Transverse colon (tissue), 4 donors: ENCODE results near the gene AS3MT. TPM values are rescaled to one million over a fixed set of nuclear protein-coding genes. Genes with fewer than 3 reads are reported as not detected.

Experiments
- DNase-seq: peaks from one replicate; pipeline ENCODE4 v3.0.0-alpha.2; 2019
- H3K27ac ChIP-seq, 4 donors: fragments of 200-600 bp; sonication (generic); 2 replicates each; pipeline ENCODE4 v1.5.1; 2016 to 2018; ENCODE audit warnings: inconsistent platforms in 4 of 4
- H3K27me3 ChIP-seq: fragments of 200-600 bp; sonication (generic); 2 replicates; pipeline ENCODE4 v1.5.1; 2017; ENCODE audit warnings: inconsistent platforms
- H3K36me3 ChIP-seq, 4 donors: fragments of 200-600 bp; sonication (generic); 2 replicates each; pipeline ENCODE4 v1.5.1; 2017 to 2019; ENCODE audit warnings: inconsistent platforms in 4 of 4
- H3K4me1 ChIP-seq, 4 donors: fragments of 200-600 bp; sonication (generic); 2 replicates each; pipeline ENCODE4 v1.5.1; 2017 to 2020; ENCODE audit warnings: inconsistent platforms in 4 of 4
- H3K4me3 ChIP-seq, 4 donors: fragments of 200-600 bp; sonication (generic); 1 replicate in 1 of 4; 2 replicates in 3 of 4; pipeline versions ENCODE4 v1.5.1 to v1.6.1; 2017 to 2019; ENCODE audit warnings: inconsistent platforms in 4 of 4
- H3K9me3 ChIP-seq, 2 donors: fragments of 200-600 bp; sonication (generic); 2 replicates each; pipeline ENCODE4 v1.5.1; 2017 to 2019; ENCODE audit warnings: inconsistent platforms in 2 of 2
- EP300 ChIP-seq: sonication (generic); formaldehyde crosslinking; IDR thresholded peaks from one replicate; pipeline ENCODE4 v1.6.1; 2017; ENCODE audit warnings: antibody characterized with exemption, low read depth
- POLR2A ChIP-seq: fragments of 450-650 bp; IDR thresholded peaks from one replicate; pipeline ENCODE4 v1.6.1; 2016; ENCODE audit warnings: antibody characterized with exemption, mild to moderate bottlenecking, moderate library complexity
- POLR2AphosphoS5 ChIP-seq, 3 donors: sonication (generic); formaldehyde crosslinking; IDR thresholded peaks; one replicate each; pipeline ENCODE4 v1.6.1; 2016; ENCODE audit warnings: antibody characterized with exemption in 3 of 3
- WGBS, 2 donors: methylation state at CpG; one replicate each; pipeline ENCODE4 v1.1.5; 2018; ENCODE audit warnings: low coverage in 1 of 2; 5-methylcytosine and 5-hydroxymethylcytosine counted together
- in situ Hi-C, 4 donors: fragments of 200-750 bp; cut with MboI; loops; one replicate each; pipeline versions ENCODE4 v1.15.0 to v1.15.1; 2017; ENCODE audit warnings: low sequenced_read_pairs in 3 of 4, low pct_ligation_motif_present in 1 of 4, low pct_unique_long_range_greater_than_20kb in 1 of 4
- intact Hi-C: fragments of 100-400 bp; cut with DNase I; formaldehyde crosslinking; loops from one replicate; pipeline ENCODE4 v1.15.1; 2023; ENCODE audit warnings: low total_unique reads
- total RNA-seq, 4 donors: library from RNA; depleted of rRNA; stranded (reverse); fragments of >200 nt; gene quantifications; one replicate each; pipeline ENCODE4 v1.1.0, GENCODE V29; 2016
- TF ChIP-seq, protein P1 (sequence below), 5 experiments: fragments of 200-600 bp in 3 of 5; fragments of 450-650 bp in 2 of 5; sonication (generic) in 3 of 5; IDR thresholded peaks; 1 replicate in 2 of 5; 2 replicates in 3 of 5; pipeline ENCODE4 v1.5.1; 2016 to 2017; ENCODE audit warnings: antibody characterized with exemption in 5 of 5, inconsistent platforms in 3 of 5, mild to moderate bottlenecking in 2 of 5, moderate library complexity in 1 of 5

Gene AS3MT
- total RNA-seq, 4 donors from 2014 or later: 0.96 to 3.4 (median 2.9) TPM; not detected in 1

DNA sequence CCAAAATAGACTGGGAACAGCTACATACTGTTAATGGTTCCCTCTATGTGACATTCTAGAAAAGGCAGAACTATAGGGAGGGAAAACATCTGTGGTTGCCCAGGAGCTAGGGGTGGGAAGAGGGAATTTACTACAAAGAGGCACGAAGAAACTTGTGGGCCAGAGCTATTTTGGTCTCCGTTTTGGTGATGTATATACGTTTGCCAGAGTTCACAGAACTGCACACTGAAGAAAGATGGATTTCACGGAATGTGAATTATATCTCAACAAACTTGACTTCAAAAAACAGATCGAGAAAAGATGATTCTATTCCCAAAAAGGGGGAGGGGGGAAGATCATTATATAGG, 386 bp upstream of the AS3MT start:
- DNase-seq: no peak
- 36 to 40% methylated on average over 5 of the region's 5 CpGs for WGBS, 2 donors
- H3K36me3 ChIP-seq: peaks cover 0 to 2% (median under 1%) of the 10 kb centered on the region in 4 donors

DNA sequence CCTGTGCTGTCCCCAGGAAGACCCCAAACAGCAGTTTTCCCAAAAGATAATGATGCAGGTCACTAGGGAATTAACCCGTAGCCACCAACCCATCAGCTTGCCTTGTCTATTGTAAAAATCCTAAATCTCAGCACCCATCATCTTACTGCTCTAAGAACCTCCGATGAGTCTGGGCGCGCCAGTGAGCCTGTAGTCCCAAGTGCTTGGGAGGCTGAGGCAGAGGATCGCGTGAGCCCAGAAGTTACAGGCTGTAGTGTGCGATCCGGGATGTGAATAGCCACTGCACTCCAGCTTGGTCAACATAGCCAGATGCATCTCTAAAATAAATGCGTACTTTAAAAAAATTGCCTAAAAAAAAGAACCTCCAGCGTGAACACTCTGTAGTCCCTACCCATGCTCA, 951 bp downstream of the AS3MT start:
- TF ChIP-seq POLR2A: no peak
- TF ChIP-seq POLR2AphosphoS5 (IDR thresholded peaks at IDR 0.05): no peak
- no peak for TF ChIP-seq EP300
- TF ChIP-seq, protein P1, sequence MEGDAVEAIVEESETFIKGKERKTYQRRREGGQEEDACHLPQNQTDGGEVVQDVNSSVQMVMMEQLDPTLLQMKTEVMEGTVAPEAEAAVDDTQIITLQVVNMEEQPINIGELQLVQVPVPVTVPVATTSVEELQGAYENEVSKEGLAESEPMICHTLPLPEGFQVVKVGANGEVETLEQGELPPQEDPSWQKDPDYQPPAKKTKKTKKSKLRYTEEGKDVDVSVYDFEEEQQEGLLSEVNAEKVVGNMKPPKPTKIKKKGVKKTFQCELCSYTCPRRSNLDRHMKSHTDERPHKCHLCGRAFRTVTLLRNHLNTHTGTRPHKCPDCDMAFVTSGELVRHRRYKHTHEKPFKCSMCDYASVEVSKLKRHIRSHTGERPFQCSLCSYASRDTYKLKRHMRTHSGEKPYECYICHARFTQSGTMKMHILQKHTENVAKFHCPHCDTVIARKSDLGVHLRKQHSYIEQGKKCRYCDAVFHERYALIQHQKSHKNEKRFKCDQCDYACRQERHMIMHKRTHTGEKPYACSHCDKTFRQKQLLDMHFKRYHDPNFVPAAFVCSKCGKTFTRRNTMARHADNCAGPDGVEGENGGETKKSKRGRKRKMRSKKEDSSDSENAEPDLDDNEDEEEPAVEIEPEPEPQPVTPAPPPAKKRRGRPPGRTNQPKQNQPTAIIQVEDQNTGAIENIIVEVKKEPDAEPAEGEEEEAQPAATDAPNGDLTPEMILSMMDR (IDR thresholded peaks at IDR 0.05): no peak
- peaks cover 0 to 11% (median 5%) of the 10 kb centered on the region in 4 donors for H3K4me1 ChIP-seq
- in situ Hi-C loops: no loop called here
- intact Hi-C loops: no loop called here
- no peaks in the 10 kb centered on the region for H3K27me3 ChIP-seq
- H3K4me3 ChIP-seq: no peak overlapping the region
- H3K9me3 ChIP-seq: no peaks in the 10 kb centered on the region
- 92 to 100% methylated on average over 1 to 10 of the region's 10 CpGs for WGBS, 2 donors
- no peak for DNase-seq
- no peak overlapping the region for H3K27ac ChIP-seq
- no peaks in the 10 kb centered on the region for H3K36me3 ChIP-seq

More for the DNA sequence above, 386 bp upstream of the AS3MT start:
- Histone ChIP-seq H3K4me3 (peak overlapping the region in 3 of 4 donors; percentile 36 to 55 (median 43)), H3K27me3 (no peaks in the 10 kb centered on the region), H3K4me1 (peaks cover 0 to 11% (median 5%) of the 10 kb centered on the region in 4 donors), H3K27ac (peak overlapping the region in 2 of 4 donors; percentile 41), H3K9me3 (no peaks in the 10 kb centered on the region)
- TF ChIP-seq EP300 (no peak), POLR2AphosphoS5 (IDR thresholded peaks at IDR 0.05) (no peak), POLR2A (no peak)
- TF ChIP-seq, protein P1 (IDR thresholded peaks at IDR 0.05): no peak
- intact Hi-C loops: no loop called here
- in situ Hi-C loops: no loop called here

DNA sequence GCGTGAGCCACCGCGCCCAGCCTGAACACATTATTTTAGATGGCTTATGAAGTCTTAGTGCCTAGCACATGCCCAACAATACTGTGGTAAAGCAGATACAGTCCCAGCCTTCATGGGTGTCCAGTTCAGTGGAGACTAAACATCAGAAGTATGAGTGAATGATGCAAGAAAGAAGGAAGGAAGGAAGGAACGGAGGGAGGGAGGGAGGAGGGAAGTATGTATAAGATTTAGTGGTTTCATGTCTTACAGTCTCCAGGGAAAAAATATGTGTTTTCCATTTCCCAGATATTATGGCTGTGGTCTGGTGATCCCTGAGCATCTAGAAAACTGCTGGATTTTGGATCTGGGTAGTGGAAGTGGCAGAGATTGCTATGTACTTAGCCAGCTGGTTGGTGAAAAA, 2.9 kb downstream of the AS3MT start:
- H3K4me1 ChIP-seq: peaks cover 0 to 11% (median 5%) of the 10 kb centered on the region in 4 donors
- DNase-seq: no peak
- H3K27me3 ChIP-seq: no peaks in the 10 kb centered on the region
- no peaks in the 10 kb centered on the region for H3K9me3 ChIP-seq
- H3K36me3 ChIP-seq: no peaks in the 10 kb centered on the region
- WGBS, 2 donors: 83 to 84% methylated on average over 1 to 4 of the region's 4 CpGs
- in situ Hi-C loops: no loop called here
- intact Hi-C loops: no loop called here
- H3K4me3 ChIP-seq: no peak overlapping the region
- TF ChIP-seq EP300 (no peak), POLR2A (no peak), POLR2AphosphoS5 (IDR thresholded peaks at IDR 0.05) (no peak)
- TF ChIP-seq, protein P1 (IDR thresholded peaks at IDR 0.05): no peak
- H3K27ac ChIP-seq: no peak overlapping the region

DNA sequence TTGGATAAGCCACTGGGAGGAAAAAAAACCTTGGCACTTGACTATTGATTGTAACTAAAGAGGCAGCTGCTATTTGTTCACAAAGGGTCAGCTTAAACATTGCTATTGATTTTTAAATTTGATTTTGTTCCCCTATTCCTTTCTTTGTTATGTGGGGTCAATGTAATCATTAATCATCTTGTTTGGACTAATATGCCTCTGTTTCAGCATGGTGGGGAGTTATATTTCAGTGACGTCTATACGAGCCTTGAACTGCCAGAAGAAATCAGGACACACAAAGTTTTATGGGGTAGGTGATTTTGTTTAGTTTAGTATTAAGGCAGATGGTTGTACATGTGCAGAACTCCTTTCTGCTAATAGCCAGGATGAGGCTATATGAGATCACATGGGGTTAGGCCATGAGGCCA, 7.5 kb downstream of the AS3MT start:
- no peak for DNase-seq
- intact Hi-C loops: no loop called here
- H3K4me3 ChIP-seq: no peak overlapping the region
- H3K4me1 ChIP-seq: no peaks in the 10 kb centered on the region
- in situ Hi-C loops: no loop called here
- no peaks in the 10 kb centered on the region for H3K36me3 ChIP-seq
- H3K9me3 ChIP-seq: no peaks in the 10 kb centered on the region
- TF ChIP-seq POLR2AphosphoS5 (IDR thresholded peaks at IDR 0.05): no peak
- TF ChIP-seq, protein P1 (IDR thresholded peaks at IDR 0.05): no peak
- TF ChIP-seq POLR2A: no peak
- TF ChIP-seq EP300: no peak
- H3K27ac ChIP-seq: no peak overlapping the region
- WGBS, 2 donors: 73 to 94% methylated on average over 2 of the region's 2 CpGs
- no peaks in the 10 kb centered on the region for H3K27me3 ChIP-seq
